ENCODE data around the gene C11orf98. TPM values are rescaled to one million over a fixed set of nuclear protein-coding genes. Genes with fewer than 3 reads are reported as not detected.
A peak's percentile ranks its signal among the peaks of the same experiment; 100 is the strongest.

The C11orf98 gene
- total and polyA plus RNA-seq, 2 donors (not counting 1 experiment from before 2014, with no cell fraction given) = 33.4 to 38.2 TPM

- H3K4me1 ChIP-seq (ENCODE audit: control insufficient read depth, extremely low read depth, insufficient read depth, low read length) = peaks cover 8% of the 10 kb centered on the region
- peaks cover 15% of the 10 kb centered on the region for H3K36me3 ChIP-seq (ENCODE audit: control insufficient read depth, insufficient read depth, low read length)
- TF ChIP-seq CTCF (conservative IDR thresholded peaks at IDR 0.05 in 1 of 2, IDR thresholded peaks at IDR 0.05 in 1 of 2; ENCODE audit: low read depth in 1 of 2, low read length in 2 of 2) = no peak
- H3K27ac ChIP-seq (ENCODE audit: insufficient read depth, low read length) = no peak overlapping the region
- no peak overlapping the region for H3K4me3 ChIP-seq (replicated peaks in 1 of 4; ENCODE audit: control extremely low read depth in 1 of 4, insufficient read depth in 1 of 4, low read depth in 3 of 4, low read length in 4 of 4)
- peaks cover 50% of the 10 kb centered on the region for H3K79me2 ChIP-seq (ENCODE audit: control insufficient read depth, insufficient read depth, low read length)
- no peaks in the 10 kb centered on the region for H4K20me1 ChIP-seq (ENCODE audit: control insufficient read depth, extremely low read depth, insufficient read depth, low read length)
- no peak overlapping the region for H2AFZ ChIP-seq (ENCODE audit: low read length)
- H3K4me2 ChIP-seq (ENCODE audit: extremely low read depth, insufficient read depth, low read length) = no peak overlapping the region
- DNase-seq (ENCODE audit: low read depth in 2 of 2) = no peak
- no peaks in the 10 kb centered on the region for H3K27me3 ChIP-seq (ENCODE audit: control insufficient read depth, insufficient read depth, low read length)
- no peak overlapping the region for H3K9ac ChIP-seq (ENCODE audit: insufficient read depth, low read length)
- H3K9me3 ChIP-seq (ENCODE audit: control insufficient read depth, insufficient read depth, low read depth, low read length) = no peaks in the 10 kb centered on the region
Measured at GRCh38 chr11:62648185-62648966, 16.6 kb downstream of the C11orf98 start.

- Histone ChIP-seq H3K79me2 (ENCODE audit: control insufficient read depth, insufficient read depth, low read length) (peaks cover 52% of the 10 kb centered on the region), H3K27me3 (ENCODE audit: control insufficient read depth, insufficient read depth, low read length) (no peaks in the 10 kb centered on the region), H3K4me2 (ENCODE audit: extremely low read depth, insufficient read depth, low read length) (no peak overlapping the region), H3K4me3 (replicated peaks in 1 of 4; ENCODE audit: control extremely low read depth in 1 of 4, insufficient read depth in 1 of 4, low read depth in 3 of 4, low read length in 4 of 4) (no peak overlapping the region), H3K27ac (ENCODE audit: insufficient read depth, low read length) (no peak overlapping the region), H3K9me3 (ENCODE audit: control insufficient read depth, insufficient read depth, low read depth, low read length) (no peaks in the 10 kb centered on the region), H3K9ac (ENCODE audit: insufficient read depth, low read length) (no peak overlapping the region), H4K20me1 (ENCODE audit: control insufficient read depth, extremely low read depth, insufficient read depth, low read length) (no peaks in the 10 kb centered on the region), H2AFZ (ENCODE audit: low read length) (no peak overlapping the region), H3K36me3 (ENCODE audit: control insufficient read depth, insufficient read depth, low read length) (peaks cover 15% of the 10 kb centered on the region), H3K4me1 (ENCODE audit: control insufficient read depth, extremely low read depth, insufficient read depth, low read length) (peaks cover 8% of the 10 kb centered on the region)
- no peak for DNase-seq (ENCODE audit: low read depth in 2 of 2)
- no peak for TF ChIP-seq CTCF (conservative IDR thresholded peaks at IDR 0.05 in 1 of 2, IDR thresholded peaks at IDR 0.05 in 1 of 2; ENCODE audit: low read depth in 1 of 2, low read length in 2 of 2)
- TF ChIP-seq EZH2 (IDR thresholded peaks at IDR 0.05; ENCODE audit: low read length, missing control alignments) = no peak
Measured at GRCh38 chr11:62647609-62648005, 17.4 kb downstream of the C11orf98 start.

GRCh38 chr11:62646825-62647608, 18.0 kb downstream of the C11orf98 start:
- TF ChIP-seq EZH2 (IDR thresholded peaks at IDR 0.05; ENCODE audit: low read length, missing control alignments) (no peak), CTCF (conservative IDR thresholded peaks at IDR 0.05 in 1 of 2, IDR thresholded peaks at IDR 0.05 in 1 of 2; ENCODE audit: low read depth in 1 of 2, low read length in 2 of 2) (no peak)
- Histone ChIP-seq H3K4me1 (ENCODE audit: control insufficient read depth, extremely low read depth, insufficient read depth, low read length) (peaks cover 8% of the 10 kb centered on the region), H3K36me3 (ENCODE audit: control insufficient read depth, insufficient read depth, low read length) (peaks cover 15% of the 10 kb centered on the region), H3K4me2 (ENCODE audit: extremely low read depth, insufficient read depth, low read length) (peak overlapping the region; percentile 58), H3K79me2 (ENCODE audit: control insufficient read depth, insufficient read depth, low read length) (peaks cover 50% of the 10 kb centered on the region), H3K27me3 (ENCODE audit: control insufficient read depth, insufficient read depth, low read length) (no peaks in the 10 kb centered on the region), H4K20me1 (ENCODE audit: control insufficient read depth, extremely low read depth, insufficient read depth, low read length) (no peaks in the 10 kb centered on the region), H3K4me3 (replicated peaks in 1 of 4; ENCODE audit: control extremely low read depth in 1 of 4, insufficient read depth in 1 of 4, low read depth in 3 of 4, low read length in 4 of 4) (peak overlapping the region in 2 of 4 experiments; percentile 6 to 27), H3K27ac (ENCODE audit: insufficient read depth, low read length) (peak overlapping the region; percentile 64), H2AFZ (ENCODE audit: low read length) (no peak overlapping the region), H3K9me3 (ENCODE audit: control insufficient read depth, insufficient read depth, low read depth, low read length) (no peaks in the 10 kb centered on the region), H3K9ac (ENCODE audit: insufficient read depth, low read length) (no peak overlapping the region)
- DNase-seq (ENCODE audit: low read depth in 2 of 2) = no peak
